ENCODE results near the gene WFIKKN2. TPM values are rescaled to one million over a fixed set of nuclear protein-coding genes. Genes with fewer than 3 reads are reported as not detected.

WFIKKN2 gene
- total RNA-seq, 1 donor from 2014 or later = not detected

- DNase-seq (ENCODE audit: extremely low read depth, low read depth, low spot score) = no peak
Measured at GRCh38 chr17:50832864-50833381, 2.5 kb upstream of the WFIKKN2 start.

- no peak for DNase-seq (ENCODE audit: extremely low read depth, low read depth, low spot score)
Measured at GRCh38 chr17:50833510-50834428, 1.6 kb upstream of the WFIKKN2 start.

- DNase-seq (ENCODE audit: extremely low read depth, low read depth, low spot score) = no peak
Measured at GRCh38 chr17:50834429-50835300, 721 bp upstream of the WFIKKN2 start.

- DNase-seq (ENCODE audit: extremely low read depth, low read depth, low spot score) = no peak
Measured at GRCh38 chr17:50836826-50837225, 1.4 kb downstream of the WFIKKN2 start.

- DNase-seq (ENCODE audit: extremely low read depth, low read depth, low spot score) = no peak
Measured at GRCh38 chr17:50837286-50837979, 2.0 kb downstream of the WFIKKN2 start.

GRCh38 chr17:50837980-50838954, 2.9 kb downstream of the WFIKKN2 start:
- DNase-seq (ENCODE audit: extremely low read depth, low read depth, low spot score) = no peak

GRCh38 chr17:50839591-50840310, 4.4 kb downstream of the WFIKKN2 start:
- DNase-seq (ENCODE audit: extremely low read depth, low read depth, low spot score) = no peak

- no peak for DNase-seq (ENCODE audit: extremely low read depth, low read depth, low spot score)
Measured at GRCh38 chr17:50840311-50840851, 5.0 kb downstream of the WFIKKN2 start.

- DNase-seq (ENCODE audit: extremely low read depth, low read depth, low spot score) = no peak
Measured at GRCh38 chr17:50841277-50841948, 6.0 kb downstream of the WFIKKN2 start.

- DNase-seq (ENCODE audit: extremely low read depth, low read depth, low spot score) = no peak
Measured at GRCh38 chr17:50841949-50842354, 6.6 kb downstream of the WFIKKN2 start.

- no peak for DNase-seq (ENCODE audit: extremely low read depth, low read depth, low spot score)
Measured at GRCh38 chr17:50842506-50843149, 7.2 kb downstream of the WFIKKN2 start.

GRCh38 chr17:50843150-50843905, 7.9 kb downstream of the WFIKKN2 start:
- DNase-seq (ENCODE audit: extremely low read depth, low read depth, low spot score) = no peak

- DNase-seq (ENCODE audit: extremely low read depth, low read depth, low spot score) = no peak
Measured at GRCh38 chr17:50844117-50844700, 8.8 kb downstream of the WFIKKN2 start.

GRCh38 chr17:50845240-50846147, 10.1 kb downstream of the WFIKKN2 start:
- DNase-seq (ENCODE audit: extremely low read depth, low read depth, low spot score) = no peak

GRCh38 chr17:50847566-50847965, 12.2 kb downstream of the WFIKKN2 start:
- no peak for DNase-seq (ENCODE audit: extremely low read depth, low read depth, low spot score)
